NCI-H187 (cell line): ENCODE measurements around the gene SLC26A6.

Experiments
- DNase-seq, 2 experiments: peaks; one replicate each; lab custom pipeline; 2025; lab: John Stamatoyannopoulos, UW

The SLC26A6 gene

GRCh38 chr3:48631516-48632448, 3.5 kb downstream of the SLC26A6 start:
- no peak for DNase-seq

GRCh38 chr3:48630833-48631232, 4.4 kb downstream of the SLC26A6 start:
- no peak for DNase-seq

GRCh38 chr3:48630407-48630806, 4.9 kb downstream of the SLC26A6 start:
- DNase-seq = no peak

GRCh38 chr3:48629894-48630293, 5.4 kb downstream of the SLC26A6 start:
- DNase-seq = no peak

GRCh38 chr3:48628277-48629017, 6.8 kb downstream of the SLC26A6 start:
- no peak for DNase-seq

- DNase-seq = no peak
These were observed 9.7 kb downstream of the SLC26A6 start for GRCh38 chr3:48625600-48625999.

GRCh38 chr3:48624767-48625166, 10.5 kb downstream of the SLC26A6 start:
- no peak for DNase-seq

- no peak for DNase-seq
These were observed 11.3 kb downstream of the SLC26A6 start for GRCh38 chr3:48623851-48624547.

- no peak for DNase-seq
These were observed 13.8 kb downstream of the SLC26A6 start, which contains the start of gene TMEM89 for GRCh38 chr3:48621461-48621869. TMEM89 (minus strand) TSS chr3:48621769; CDS start chr3:48621756, 13 bp downstream.

GRCh38 chr3:48619541-48620524, 15.4 kb downstream of the SLC26A6 start:
- no peak for DNase-seq

GRCh38 chr3:48617559-48617958, 17.7 kb downstream of the SLC26A6 start:
- no peak for DNase-seq

GRCh38 chr3:48614044-48614443, 21.2 kb downstream of the SLC26A6 start:
- DNase-seq = no peak

- no peak for DNase-seq
These were observed 23.0 kb downstream of the SLC26A6 start for GRCh38 chr3:48612309-48612708.

- peak; percentile 49 to 79 for DNase-seq
These were observed 25.9 kb downstream of the SLC26A6 start, which contains the start of gene UQCRC1 for GRCh38 chr3:48609088-48610005. UQCRC1 (minus strand) TSS chr3:48609646; CDS start chr3:48609620, 26 bp downstream.

- no peak for DNase-seq
These were observed 27.7 kb downstream of the SLC26A6 start for GRCh38 chr3:48607519-48607918.

GRCh38 chr3:48601622-48601994, 33.7 kb downstream of the SLC26A6 start:
- DNase-seq = no peak

GRCh38 chr3:48600711-48601621, 34.3 kb downstream of the SLC26A6 start:
- no peak for DNase-seq

- DNase-seq = no peak
These were observed 35.6 kb downstream of the SLC26A6 start for GRCh38 chr3:48599509-48600285.
